Adrenal gland (tissue), 12 donors: Measurements from ENCODE around the gene PMF1. TPM values are rescaled to one million over a fixed set of nuclear protein-coding genes. Genes with fewer than 3 reads are reported as not detected.
A peak's percentile ranks its signal among the peaks of the same experiment; 100 is the strongest.

Source experiments
- DNase-seq, 7 donors: peaks; one replicate each; pipeline ENCODE4 v3.0.0-alpha.2; 2019 to 2020
- H3K27ac ChIP-seq, 5 donors: fragments of 200-600 bp; sonication (generic) in 4 of 5; 1 replicate in 3 of 5; 2 replicates in 2 of 5; pipeline versions ENCODE4 v1.5.1 to v1.8.0; 2016 to 2020; ENCODE audit warnings: mild to moderate bottlenecking in 1 of 5
- H3K27me3 ChIP-seq: fragments of 200-600 bp; 2 replicates; pipeline ENCODE4 v1.8.0; 2021
- H3K36me3 ChIP-seq, 2 donors: fragments of 200-600 bp; replicated peaks in 1 of 2; 1 replicate in 1 of 2; 2 replicates in 1 of 2; pipeline versions ENCODE4 v1.5.1 to v1.8.0; 2018 to 2022
- H3K4me1 ChIP-seq, 2 donors: fragments of 200-600 bp; replicated peaks in 1 of 2; 1 replicate in 1 of 2; 2 replicates in 1 of 2; pipeline versions ENCODE4 v1.5.1 to v1.8.0; 2018 to 2021
- H3K4me3 ChIP-seq, 4 donors: fragments of 200-600 bp; sonication (generic) in 3 of 4; one replicate each; pipeline ENCODE4 v1.5.1; 2016 to 2018
- H3K9me3 ChIP-seq, 3 donors: fragments of 200-600 bp; sonication (generic) in 1 of 3; replicated peaks in 1 of 3; 1 replicate in 2 of 3; 2 replicates in 1 of 3; pipeline versions ENCODE4 v1.5.1 to v1.8.0; 2016 to 2021
- CTCF ChIP-seq, 6 experiments: fragments of 450-650 bp in 4 of 6; fragments of 200-600 bp in 2 of 6; sonication (generic) in 1 of 6; IDR thresholded peaks; 1 replicate in 5 of 6; 2 replicates in 1 of 6; pipeline versions ENCODE4 v1.5.1 to v1.8.0; 2016 to 2021; ENCODE audit warnings: antibody characterized with exemption in 6 of 6, mild to moderate bottlenecking in 2 of 6, moderate library complexity in 1 of 6
- POLR2A ChIP-seq, 2 donors: fragments of 450-650 bp; IDR thresholded peaks; one replicate each; pipeline ENCODE4 v1.6.1; 2017; ENCODE audit warnings: antibody characterized with exemption in 2 of 2, mild to moderate bottlenecking in 2 of 2, moderate library complexity in 1 of 2
- WGBS, 4 donors: extraction: QIAGEN DNeasy Blood & Tissue Kit in 2 of 4; methylation state at CpG; one replicate each; pipeline versions ENCODE4 v1.1.5 to v1.1.7; 2013 to 2017; 5-methylcytosine and 5-hydroxymethylcytosine counted together
- intact Hi-C, 2 donors: fragments of 100-400 bp; cut with DNase I; formaldehyde crosslinking; loops; one replicate each; pipeline versions ENCODE4 v1.14.1 to v1.15.0; 2022 to 2023
- polyA plus RNA-seq, 3 donors: library from polyadenylated mRNA; stranded (reverse); fragments of 200-250 nt in 2 of 3; fragments of 350-450 nt in 1 of 3; fragmentation: Illumina TruSeq in 1 of 3; extraction: RNeasy Lipid Tissue Mini Kit (QIAGEN cat#74804) in 1 of 3; gene quantifications; one replicate each; pipeline ENCODE4 v1.2.3, GENCODE V29; 2013 to 2014
- total RNA-seq, 9 donors: library from RNA; depleted of rRNA in 4 of 9; stranded (reverse); fragments of >200 nt in 4 of 9; fragments of 120-200 nt in 1 of 9; fragmentation: NEBNext Ultra II Directional in 1 of 9; extraction: Animal tissue kit (Norgen Biotek cat#: 25700) in 1 of 9; gene quantifications; one replicate each; pipeline versions ENCODE4 v1.1.0 to v1.2.4, GENCODE V29; 2013 to 2023
- donor health status: healthy with polysubstance abuse.
- donor health status: Bipolar disorder and iron deficiency.
- donor health status: DM: yes; HTN: yes; CAD: no.
- donor health status: DM: no; HTN: no; CAD: no.
- donor health status: DM: no; HTN: no; CAD: no.
- donor health status: DM: yes; HTN: yes; CAD: no.

Gene PMF1
- total and polyA plus RNA-seq, 12 donors = 45.6 to 103 (median 67.7) TPM

- Histone ChIP-seq H3K27ac (peak overlapping the region in 3 of 5 donors; percentile 5 to 37 (median 26)), H3K4me1 (peaks cover 0 to 3% of the 10 kb centered on the region in 2 donors), H3K4me3 (no peak overlapping the region), H3K27me3 (no peaks in the 10 kb centered on the region), H3K9me3 (no peaks in the 10 kb centered on the region), H3K36me3 (peaks cover 0 to 95% of the 10 kb centered on the region in 2 donors)
- intact Hi-C loops = no loop called here
- TF ChIP-seq CTCF (IDR thresholded peaks at IDR 0.05) (no peak), POLR2A (IDR thresholded peaks at IDR 0.05) (no peak)
- WGBS, 4 donors = 53 to 71% (median 65%) methylated on average over 4 of the region's 4 CpGs
- no peak for DNase-seq
These were observed 55.5 kb downstream of the PMF1 start for GRCh38 chr1:156268336-156268735.

DNA sequence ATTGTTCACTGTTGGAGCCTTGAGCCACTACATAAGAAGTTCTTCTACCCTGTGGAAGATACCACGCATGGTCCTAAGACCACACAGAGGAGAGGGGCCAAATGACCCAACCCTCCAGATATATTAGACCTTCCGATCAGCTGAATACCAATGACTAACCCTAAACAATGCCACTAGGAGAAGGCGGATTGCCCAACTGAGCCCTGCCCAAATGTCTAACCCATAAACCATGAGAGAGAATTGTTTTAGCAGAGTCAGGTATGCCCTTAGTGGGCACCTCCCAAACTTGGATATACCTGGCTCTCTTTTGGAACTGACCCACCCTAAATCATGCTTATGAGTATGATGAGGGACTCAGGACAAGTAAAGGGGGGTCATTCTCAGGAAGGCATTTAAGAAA lies 57.5 kb downstream of the PMF1 start:
- no peak for TF ChIP-seq CTCF (IDR thresholded peaks at IDR 0.05)
- TF ChIP-seq POLR2A (IDR thresholded peaks at IDR 0.05) = no peak
- H3K9me3 ChIP-seq = no peaks in the 10 kb centered on the region
- intact Hi-C loops = no loop called here
- H3K27ac ChIP-seq = no peak overlapping the region
- H3K36me3 ChIP-seq = peaks cover 0 to 99% of the 10 kb centered on the region in 2 donors
- no peak for DNase-seq
- no peak overlapping the region for H3K4me3 ChIP-seq
- WGBS, 4 donors = 94 to 100% (median 98%) methylated on average over 3 of the region's 3 CpGs
- H3K27me3 ChIP-seq = no peaks in the 10 kb centered on the region
- H3K4me1 ChIP-seq = no peaks in the 10 kb centered on the region

- Histone ChIP-seq H3K27ac (peak overlapping the region in 1 of 5 donors; percentile 2), H3K4me3 (no peak overlapping the region), H3K36me3 (peaks cover 0 to 73% of the 10 kb centered on the region in 2 donors), H3K4me1 (peaks cover 8 to 11% of the 10 kb centered on the region in 2 donors), H3K9me3 (no peaks in the 10 kb centered on the region), H3K27me3 (no peaks in the 10 kb centered on the region)
- TF ChIP-seq CTCF (IDR thresholded peaks at IDR 0.05) = no peak
- no peak for TF ChIP-seq POLR2A (IDR thresholded peaks at IDR 0.05)
- DNase-seq = no peak
- intact Hi-C loops = no loop called here
These were observed 63.7 kb downstream of the PMF1 start for GRCh38 chr1:156276532-156276931.

GRCh38 chr1:156276966-156277381 lies 64.2 kb downstream of the PMF1 start:
- Histone ChIP-seq H3K4me3 (no peak overlapping the region), H3K27ac (peak overlapping the region in 1 of 5 donors; percentile 2), H3K9me3 (no peaks in the 10 kb centered on the region), H3K27me3 (no peaks in the 10 kb centered on the region), H3K36me3 (peaks cover 0 to 69% of the 10 kb centered on the region in 2 donors), H3K4me1 (peaks cover 11 to 15% of the 10 kb centered on the region in 2 donors)
- TF ChIP-seq POLR2A (IDR thresholded peaks at IDR 0.05) = no peak
- intact Hi-C loops = no loop called here
- 57 to 75% (median 67%) methylated on average over 4 to 6 of the region's 6 CpGs for WGBS, 4 donors
- DNase-seq = peak in 1 of 7 donors; percentile 23

- Histone ChIP-seq H3K36me3 (peaks cover 0 to 40% of the 10 kb centered on the region in 2 donors), H3K27me3 (no peaks in the 10 kb centered on the region), H3K4me3 (no peak overlapping the region), H3K9me3 (no peaks in the 10 kb centered on the region), H3K4me1 (peaks cover 16 to 26% of the 10 kb centered on the region in 2 donors), H3K27ac (no peak overlapping the region)
- DNase-seq = no peak
- 90 to 94% (median 93%) methylated on average over 3 of the region's 3 CpGs for WGBS, 4 donors
- TF ChIP-seq POLR2A (IDR thresholded peaks at IDR 0.05) (no peak), CTCF (IDR thresholded peaks at IDR 0.05) (no peak)
- intact Hi-C loops = no loop called here
These were observed 67.0 kb downstream of the PMF1 start for GRCh38 chr1:156279837-156280236.
